Right lobe of liver (tissue), 4 donors: ENCODE data around the gene MTSS2.

Experiments used
- POLR2A ChIP-seq: fragments of 450-650 bp; IDR thresholded peaks from one replicate; pipeline ENCODE4 v1.6.1; 2017; ENCODE audit warnings: antibody characterized with exemption, mild to moderate bottlenecking
- TF ChIP-seq, protein P1 (sequence below), 4 donors: fragments of 200-600 bp in 3 of 4; fragments of 450-650 bp in 1 of 4; IDR thresholded peaks; one replicate each; pipeline versions ENCODE4 v1.5.1 to v1.8.0; 2016 to 2022; ENCODE audit warnings: antibody characterized with exemption in 4 of 4, mild to moderate bottlenecking in 2 of 4
- donor health status: DM: no; HTN: no; CAD: no.
- donor health status: DM: no; HTN: no; CAD: no.
- donor health status: DM: no; HTN: yes; CAD: no.

DNA sequence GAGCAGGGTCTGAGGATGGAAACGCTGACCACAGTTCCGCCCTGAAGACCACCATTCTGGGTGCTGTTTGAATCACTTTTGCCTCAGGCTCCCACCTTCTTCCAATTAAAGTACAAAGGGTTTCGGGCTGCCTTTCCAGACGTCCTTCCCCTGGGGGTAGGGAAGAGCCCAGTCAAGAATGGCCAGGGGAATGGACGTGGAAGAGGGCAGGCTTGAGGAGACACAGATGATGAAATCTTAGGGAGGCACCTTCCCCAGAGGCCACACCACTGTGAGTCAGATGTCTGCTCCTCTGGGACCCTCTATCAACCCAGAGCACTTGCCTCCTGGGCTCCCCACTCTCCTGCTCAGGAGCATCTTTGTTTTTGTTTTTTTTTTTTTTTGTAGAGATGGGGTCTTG, 27.5 kb upstream of the MTSS2 start:
- TF ChIP-seq POLR2A, result no peak
- TF ChIP-seq, protein P1, sequence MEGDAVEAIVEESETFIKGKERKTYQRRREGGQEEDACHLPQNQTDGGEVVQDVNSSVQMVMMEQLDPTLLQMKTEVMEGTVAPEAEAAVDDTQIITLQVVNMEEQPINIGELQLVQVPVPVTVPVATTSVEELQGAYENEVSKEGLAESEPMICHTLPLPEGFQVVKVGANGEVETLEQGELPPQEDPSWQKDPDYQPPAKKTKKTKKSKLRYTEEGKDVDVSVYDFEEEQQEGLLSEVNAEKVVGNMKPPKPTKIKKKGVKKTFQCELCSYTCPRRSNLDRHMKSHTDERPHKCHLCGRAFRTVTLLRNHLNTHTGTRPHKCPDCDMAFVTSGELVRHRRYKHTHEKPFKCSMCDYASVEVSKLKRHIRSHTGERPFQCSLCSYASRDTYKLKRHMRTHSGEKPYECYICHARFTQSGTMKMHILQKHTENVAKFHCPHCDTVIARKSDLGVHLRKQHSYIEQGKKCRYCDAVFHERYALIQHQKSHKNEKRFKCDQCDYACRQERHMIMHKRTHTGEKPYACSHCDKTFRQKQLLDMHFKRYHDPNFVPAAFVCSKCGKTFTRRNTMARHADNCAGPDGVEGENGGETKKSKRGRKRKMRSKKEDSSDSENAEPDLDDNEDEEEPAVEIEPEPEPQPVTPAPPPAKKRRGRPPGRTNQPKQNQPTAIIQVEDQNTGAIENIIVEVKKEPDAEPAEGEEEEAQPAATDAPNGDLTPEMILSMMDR (IDR thresholded peaks at IDR 0.05), result no peak
